Stimulated activated CD8-positive, alpha-beta memory T cell treated with anti-CD3 and anti-CD28 coated beads, Interleukin-12 subunit alpha, Interleukin-12 subunit beta, amount 100 ng/mL, for 24 hours (primary cell): Measurements from ENCODE around the gene GORAB.

Experiments
- DNase-seq: peaks from one replicate; pipeline ENCODE4 v3.0.0-alpha.2; 2020; ENCODE audit errors: extremely low read depth

GORAB gene

GRCh38 chr1:170538687-170539086, 6.7 kb downstream of the GORAB start:
- no peak for DNase-seq

GRCh38 chr1:170539154-170539553, 7.2 kb downstream of the GORAB start:
- DNase-seq: no peak

DNA sequence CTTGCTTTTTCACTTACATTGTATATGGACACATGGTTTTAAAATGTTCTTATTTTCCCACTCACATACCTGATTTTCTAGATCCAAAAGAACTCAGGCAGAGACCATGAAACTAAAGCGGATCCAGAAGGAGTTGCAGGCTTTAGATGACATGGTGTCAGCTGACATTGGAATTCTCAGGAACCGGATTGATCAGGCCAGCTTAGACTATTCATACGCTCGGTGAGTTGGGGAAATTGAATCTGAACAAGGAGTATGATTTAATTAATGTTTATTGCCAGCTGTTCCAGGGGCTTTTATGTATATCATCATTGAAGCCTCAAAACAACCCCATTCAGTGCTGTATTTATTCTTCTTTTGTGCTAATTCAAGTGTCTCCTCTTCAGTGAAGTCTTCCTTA, 12.7 kb downstream of the GORAB start:
- DNase-seq: no peak

- DNase-seq: no peak
Measured at GRCh38 chr1:170545476-170545875, 13.5 kb downstream of the GORAB start.

GRCh38 chr1:170547255-170547654, 15.3 kb downstream of the GORAB start:
- no peak for DNase-seq

GRCh38 chr1:170548497-170548896, 16.5 kb downstream of the GORAB start:
- DNase-seq: no peak

GRCh38 chr1:170555370-170555769, 23.4 kb downstream of the GORAB start:
- no peak for DNase-seq

- DNase-seq: no peak
Measured at GRCh38 chr1:170556917-170557316, 25.0 kb downstream of the GORAB start.

- no peak for DNase-seq
Measured at GRCh38 chr1:170558731-170559130, 26.8 kb downstream of the GORAB start.

- DNase-seq: no peak
Measured at GRCh38 chr1:170559166-170559565, 27.2 kb downstream of the GORAB start.

- DNase-seq: no peak
Measured at GRCh38 chr1:170560681-170561285, 28.8 kb downstream of the GORAB start.

GRCh38 chr1:170562646-170563338, 30.8 kb downstream of the GORAB start:
- DNase-seq: no peak

DNA sequence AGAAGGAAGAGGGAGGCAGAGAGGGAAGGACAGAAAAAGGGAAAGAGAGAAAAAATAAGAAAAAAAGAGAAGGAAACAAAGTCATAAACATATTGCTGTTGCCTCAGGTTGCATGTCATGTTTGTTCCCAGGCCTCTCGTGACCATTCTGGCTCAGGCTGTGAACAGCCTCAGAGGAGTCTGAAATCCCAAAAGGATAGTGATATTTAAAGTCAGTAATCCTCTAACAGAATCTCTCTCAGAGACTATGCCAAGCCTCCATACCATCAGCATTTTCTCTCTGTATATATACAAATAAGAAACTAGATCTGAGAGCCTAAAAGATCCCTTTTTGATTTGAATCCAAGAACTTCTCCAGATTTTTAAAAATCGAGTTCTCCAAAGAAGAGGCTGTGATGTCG, 35.2 kb downstream of the GORAB start:
- DNase-seq: no peak

GRCh38 chr1:170568197-170568596, 36.2 kb downstream of the GORAB start:
- no peak for DNase-seq

DNA sequence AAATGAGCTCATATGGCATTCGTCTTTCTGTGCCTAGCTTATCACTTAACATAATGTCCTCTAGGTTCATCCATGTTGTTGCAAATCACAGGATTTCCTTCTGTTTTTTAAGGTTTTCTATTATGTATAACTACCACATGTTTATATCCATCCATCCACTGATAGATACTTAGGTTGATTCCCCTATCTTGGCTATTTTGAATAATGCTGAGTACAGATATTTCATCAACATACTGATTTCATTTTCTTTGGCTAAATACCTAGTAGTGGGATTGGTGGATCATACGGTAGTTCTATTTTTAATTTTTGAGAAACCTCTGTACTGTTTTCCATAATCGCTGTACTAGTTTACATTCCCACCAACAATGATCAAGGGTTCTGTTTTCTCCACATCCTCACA, 45.0 kb downstream of the GORAB start:
- DNase-seq: no peak

GRCh38 chr1:170578359-170578758, 46.4 kb downstream of the GORAB start:
- no peak for DNase-seq

GRCh38 chr1:170580636-170581440, 48.9 kb downstream of the GORAB start:
- no peak for DNase-seq

- DNase-seq: no peak
Measured at GRCh38 chr1:170583186-170583585, 51.2 kb downstream of the GORAB start.

GRCh38 chr1:170586321-170587252, 54.6 kb downstream of the GORAB start:
- DNase-seq: no peak

GRCh38 chr1:170587253-170587593, 55.3 kb downstream of the GORAB start:
- DNase-seq: no peak

GRCh38 chr1:170590921-170591705, 59.1 kb downstream of the GORAB start:
- DNase-seq: no peak
